ENCODE measurements around the gene PPP2R5A.

DNA sequence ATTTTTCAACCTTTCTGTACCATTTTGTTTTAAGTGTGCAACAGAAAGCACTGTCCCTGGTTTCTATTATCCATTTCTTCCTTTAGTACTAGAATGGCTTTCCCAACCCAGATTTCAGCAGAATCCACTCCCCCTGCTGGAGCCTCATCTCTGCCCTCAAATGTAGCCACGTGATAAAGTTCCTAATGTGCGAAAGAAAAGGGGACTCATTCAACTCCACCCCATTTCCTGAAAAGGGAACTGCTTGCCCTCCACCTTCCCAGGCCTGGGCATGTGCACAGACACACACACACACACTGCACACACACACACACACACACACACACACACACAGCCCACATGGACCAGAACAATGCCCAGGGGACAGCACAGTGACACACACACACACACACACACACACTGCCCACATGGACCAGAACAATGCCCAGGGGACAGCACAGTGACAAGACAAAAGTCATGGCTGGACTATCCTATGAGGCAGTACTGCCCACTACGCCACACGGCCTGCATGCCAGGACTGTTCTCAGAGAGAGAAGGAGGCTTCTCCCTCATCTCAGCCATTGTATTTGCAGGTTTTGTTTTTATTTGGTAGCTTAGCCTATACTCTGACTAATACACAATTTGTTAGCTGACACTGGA, 96.3 kb downstream of the PPP2R5A start:
- TF ChIP-seq, protein P1, sequence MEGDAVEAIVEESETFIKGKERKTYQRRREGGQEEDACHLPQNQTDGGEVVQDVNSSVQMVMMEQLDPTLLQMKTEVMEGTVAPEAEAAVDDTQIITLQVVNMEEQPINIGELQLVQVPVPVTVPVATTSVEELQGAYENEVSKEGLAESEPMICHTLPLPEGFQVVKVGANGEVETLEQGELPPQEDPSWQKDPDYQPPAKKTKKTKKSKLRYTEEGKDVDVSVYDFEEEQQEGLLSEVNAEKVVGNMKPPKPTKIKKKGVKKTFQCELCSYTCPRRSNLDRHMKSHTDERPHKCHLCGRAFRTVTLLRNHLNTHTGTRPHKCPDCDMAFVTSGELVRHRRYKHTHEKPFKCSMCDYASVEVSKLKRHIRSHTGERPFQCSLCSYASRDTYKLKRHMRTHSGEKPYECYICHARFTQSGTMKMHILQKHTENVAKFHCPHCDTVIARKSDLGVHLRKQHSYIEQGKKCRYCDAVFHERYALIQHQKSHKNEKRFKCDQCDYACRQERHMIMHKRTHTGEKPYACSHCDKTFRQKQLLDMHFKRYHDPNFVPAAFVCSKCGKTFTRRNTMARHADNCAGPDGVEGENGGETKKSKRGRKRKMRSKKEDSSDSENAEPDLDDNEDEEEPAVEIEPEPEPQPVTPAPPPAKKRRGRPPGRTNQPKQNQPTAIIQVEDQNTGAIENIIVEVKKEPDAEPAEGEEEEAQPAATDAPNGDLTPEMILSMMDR (IDR thresholded peaks at IDR 0.05), result no peak
- TF ChIP-seq EP300 (IDR thresholded peaks at IDR 0.05) (no peak), POLR2A (IDR thresholded peaks at IDR 0.05) (no peak)
